ENCODE measurements around the gene HAGHL.

- no peak for TF ChIP-seq CTCF (IDR thresholded peaks at IDR 0.05; ENCODE audit: low read depth, low read length, missing input control)
- TF ChIP-seq, protein P1, sequence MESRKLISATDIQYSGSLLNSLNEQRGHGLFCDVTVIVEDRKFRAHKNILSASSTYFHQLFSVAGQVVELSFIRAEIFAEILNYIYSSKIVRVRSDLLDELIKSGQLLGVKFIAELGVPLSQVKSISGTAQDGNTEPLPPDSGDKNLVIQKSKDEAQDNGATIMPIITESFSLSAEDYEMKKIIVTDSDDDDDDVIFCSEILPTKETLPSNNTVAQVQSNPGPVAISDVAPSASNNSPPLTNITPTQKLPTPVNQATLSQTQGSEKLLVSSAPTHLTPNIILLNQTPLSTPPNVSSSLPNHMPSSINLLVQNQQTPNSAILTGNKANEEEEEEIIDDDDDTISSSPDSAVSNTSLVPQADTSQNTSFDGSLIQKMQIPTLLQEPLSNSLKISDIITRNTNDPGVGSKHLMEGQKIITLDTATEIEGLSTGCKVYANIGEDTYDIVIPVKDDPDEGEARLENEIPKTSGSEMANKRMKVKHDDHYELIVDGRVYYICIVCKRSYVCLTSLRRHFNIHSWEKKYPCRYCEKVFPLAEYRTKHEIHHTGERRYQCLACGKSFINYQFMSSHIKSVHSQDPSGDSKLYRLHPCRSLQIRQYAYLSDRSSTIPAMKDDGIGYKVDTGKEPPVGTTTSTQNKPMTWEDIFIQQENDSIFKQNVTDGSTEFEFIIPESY (IDR thresholded peaks at IDR 0.05) = no peak
Observed at GRCh38 chr16:714079-714478, 12.8 kb upstream of the HAGHL start.

Data from liver (tissue), 2 donors.